ENCODE measurements around the gene HLA-DPA1. TPM values are rescaled to one million over a fixed set of nuclear protein-coding genes. Genes with fewer than 3 reads are reported as not detected.

HLA-DPA1 gene
- total RNA-seq, 1 experiment from 2014 or later, result 2.6 TPM

GRCh38 chr6:33018418-33018817, 55.0 kb downstream of the HLA-DPA1 start:
- H3K9me3 ChIP-seq (ENCODE audit: control insufficient read depth, low read depth, low read length), result no peaks in the 10 kb centered on the region
- H3K4me1 ChIP-seq (ENCODE audit: insufficient read depth, low read length), result no peaks in the 10 kb centered on the region; the same call in 1 of the 2 replicates
- TF ChIP-seq, protein P1, sequence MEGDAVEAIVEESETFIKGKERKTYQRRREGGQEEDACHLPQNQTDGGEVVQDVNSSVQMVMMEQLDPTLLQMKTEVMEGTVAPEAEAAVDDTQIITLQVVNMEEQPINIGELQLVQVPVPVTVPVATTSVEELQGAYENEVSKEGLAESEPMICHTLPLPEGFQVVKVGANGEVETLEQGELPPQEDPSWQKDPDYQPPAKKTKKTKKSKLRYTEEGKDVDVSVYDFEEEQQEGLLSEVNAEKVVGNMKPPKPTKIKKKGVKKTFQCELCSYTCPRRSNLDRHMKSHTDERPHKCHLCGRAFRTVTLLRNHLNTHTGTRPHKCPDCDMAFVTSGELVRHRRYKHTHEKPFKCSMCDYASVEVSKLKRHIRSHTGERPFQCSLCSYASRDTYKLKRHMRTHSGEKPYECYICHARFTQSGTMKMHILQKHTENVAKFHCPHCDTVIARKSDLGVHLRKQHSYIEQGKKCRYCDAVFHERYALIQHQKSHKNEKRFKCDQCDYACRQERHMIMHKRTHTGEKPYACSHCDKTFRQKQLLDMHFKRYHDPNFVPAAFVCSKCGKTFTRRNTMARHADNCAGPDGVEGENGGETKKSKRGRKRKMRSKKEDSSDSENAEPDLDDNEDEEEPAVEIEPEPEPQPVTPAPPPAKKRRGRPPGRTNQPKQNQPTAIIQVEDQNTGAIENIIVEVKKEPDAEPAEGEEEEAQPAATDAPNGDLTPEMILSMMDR (conservative IDR thresholded peaks at IDR 0.05), result no peak
- H4K91ac ChIP-seq (ENCODE audit: insufficient read length, low read depth, low read length), result no peak overlapping the region
- Mint-ChIP-seq H3K27ac (no peak overlapping the region), H3K36me3 (ENCODE audit: insufficient read depth in 1 of 3, low read depth in 3 of 3) (no peaks in the 10 kb centered on the region; a peak in 1 of 7 replicates), H3K4me3 (no peak overlapping the region), H3K9me3 (no peaks in the 10 kb centered on the region; a peak in 1 of 5 replicates), H3K27me3 (ENCODE audit: low read depth) (peaks cover 2% of the 10 kb centered on the region; the same call in 1 of the 2 replicates), H3K4me1 (peaks cover 6 to 8% of the 10 kb centered on the region in 2 experiments)
- no peak overlapping the region for H2AK5ac ChIP-seq (ENCODE audit: insufficient read length, low read length)
- H3K23me2 ChIP-seq (ENCODE audit: insufficient read length, low read depth, low read length, poor library complexity, severe bottlenecking), result no peaks in the 10 kb centered on the region
- H3K4me2 ChIP-seq (ENCODE audit: insufficient read depth, insufficient read length, low read length), result no peak overlapping the region
- no peaks in the 10 kb centered on the region; the same call in 1 of the 2 replicates for H3K79me2 ChIP-seq (ENCODE audit: insufficient read depth, low read length)
- no peak overlapping the region for H2BK20ac ChIP-seq (ENCODE audit: low read depth, low read length, poor library complexity, severe bottlenecking)
- H4K8ac ChIP-seq (replicated peaks; ENCODE audit: insufficient read length, low read depth, low read length), result no peak overlapping the region
- DNase-seq, result no peak
- H3T11ph ChIP-seq (ENCODE audit: low read length), result no peak overlapping the region
- H2AFZ ChIP-seq (ENCODE audit: low read length), result no peak overlapping the region
- no peaks in the 10 kb centered on the region for H4K20me1 ChIP-seq (ENCODE audit: control insufficient read depth, insufficient read depth, insufficient read length)
- H3K56ac ChIP-seq (ENCODE audit: insufficient read length, low read depth, low read length), result no peak overlapping the region
- H3K14ac ChIP-seq (ENCODE audit: insufficient read depth, low read length), result no peak overlapping the region
- no peak overlapping the region for H2BK120ac ChIP-seq (ENCODE audit: low read depth, low read length, poor library complexity, severe bottlenecking)
- H2BK15ac ChIP-seq (ENCODE audit: low read depth, low read length), result no peak overlapping the region
- no peaks in the 10 kb centered on the region for H3K79me1 ChIP-seq (ENCODE audit: insufficient read depth, low read depth, low read length, poor library complexity, severe bottlenecking)
- H3K27me3 ChIP-seq (ENCODE audit: insufficient read depth, low read length), result no peaks in the 10 kb centered on the region
- no peak overlapping the region for H3K18ac ChIP-seq (ENCODE audit: insufficient read length, low read depth, low read length)
- H3K4ac ChIP-seq (ENCODE audit: low read depth, low read length), result no peak overlapping the region
- no peak overlapping the region for H2BK12ac ChIP-seq (ENCODE audit: insufficient read length, low read depth, low read length)
- no peak overlapping the region for H2BK5ac ChIP-seq (ENCODE audit: insufficient read length, low read length)
- H3K23ac ChIP-seq (ENCODE audit: insufficient read length, low read depth, low read length), result no peak overlapping the region
- H4K5ac ChIP-seq (ENCODE audit: insufficient read length, low read depth, low read length), result no peak overlapping the region
- no peak overlapping the region for H3K9ac ChIP-seq (ENCODE audit: extremely low read depth, insufficient read length, low read length)
- H3K27ac ChIP-seq (ENCODE audit: insufficient read length, low read depth, low read length), result no peak overlapping the region

Measured in H9 (cell line).